Activated CD8-positive, alpha-beta memory T cell treated with anti-CD3 and anti-CD28 coated beads for 36 hours (primary cell): ENCODE data around the gene OTULIN. TPM values are rescaled to one million over a fixed set of nuclear protein-coding genes. Genes with fewer than 3 reads are reported as not detected.

Experiments
- CTCF ChIA-PET: fragments of 350-600 bp; sonication (Branson Sonifier 250); formaldehyde crosslinking; loops from one replicate; lab custom pipeline; 2021; ENCODE audit warnings: antibody characterized with exemption; lab: Charles Lee
- POLR2A ChIA-PET: fragments of 350-600 bp; sonication (Branson Sonifier 250); formaldehyde crosslinking; loops from one replicate; lab custom pipeline; 2021; ENCODE audit warnings: antibody characterized with exemption; lab: Charles Lee
- total RNA-seq, 2 experiments: library from RNA; stranded (reverse); gene quantifications; one replicate each; pipeline ENCODE4 v1.2.3, GENCODE V29; 2021

Gene OTULIN
- total RNA-seq, 2 experiments from 2014 or later = 75.4 to 84.7 TPM

DNA sequence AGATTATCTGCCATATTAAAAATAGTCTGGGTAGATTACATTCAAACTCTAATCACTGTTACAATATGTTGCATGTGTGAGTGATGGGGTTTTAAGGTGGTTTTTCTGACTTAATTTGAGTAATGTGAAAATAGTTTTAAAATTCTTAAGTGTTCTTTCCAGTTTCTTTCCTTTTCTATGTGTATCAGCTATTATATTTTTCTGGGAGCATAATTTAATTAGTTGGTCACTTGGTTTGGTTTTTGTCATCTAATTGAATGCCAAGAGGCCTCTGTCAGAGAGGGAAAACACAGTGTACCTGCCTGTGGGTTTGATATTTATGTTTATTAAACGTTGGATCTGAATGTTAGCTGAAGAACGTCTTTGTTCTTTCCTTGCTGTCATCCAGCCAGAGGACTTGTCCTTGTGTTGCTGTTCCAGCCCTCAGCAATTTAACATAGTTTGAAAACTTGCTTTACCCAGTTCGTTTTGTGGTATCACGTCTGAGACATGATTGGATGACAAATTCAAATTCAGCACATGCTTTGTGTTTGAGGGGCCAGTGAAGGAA, 19.5 kb downstream of the OTULIN start:
- ChIA-PET POLR2A (interaction anchor here (1.1 kb wide), 1 partner anchor 9 kb away, joined by 3 read pairs; no protein-coding TSS in a partner anchor), CTCF (interaction anchor here (1.1 kb wide), 1 partner anchor 102 kb away, joined by 4 read pairs; no protein-coding TSS in a partner anchor)

DNA sequence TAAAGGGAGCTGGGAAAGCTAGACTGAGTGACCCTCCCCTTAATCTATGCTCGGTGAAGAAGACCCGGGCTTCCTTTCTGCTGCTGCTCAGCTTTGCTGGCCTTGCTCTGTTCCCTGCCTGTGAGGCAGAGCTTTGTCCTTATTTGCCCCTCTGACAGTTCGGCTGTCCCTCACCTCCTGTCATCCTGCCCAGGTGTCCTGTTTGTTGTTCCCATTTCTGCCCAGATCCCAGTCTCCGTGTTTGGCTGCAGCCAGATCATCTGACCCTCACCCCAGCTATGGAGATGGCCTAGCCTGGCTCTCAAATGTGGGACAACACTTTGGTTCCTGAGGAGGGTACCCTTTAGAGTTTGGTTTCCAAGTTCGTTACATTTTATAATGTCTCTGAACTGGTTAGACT, 20.2 kb downstream of the OTULIN start:
- ChIA-PET CTCF (interaction anchor here (0.6 to 1.6 kb wide), 5 partner anchors 9 to 315 kb away, joined by 3 to 7 read pairs (median 4); no protein-coding TSS in a partner anchor), POLR2A (interaction anchor here (1.1 kb wide), 1 partner anchor 10 kb away, joined by 3 read pairs; no protein-coding TSS in a partner anchor)

DNA sequence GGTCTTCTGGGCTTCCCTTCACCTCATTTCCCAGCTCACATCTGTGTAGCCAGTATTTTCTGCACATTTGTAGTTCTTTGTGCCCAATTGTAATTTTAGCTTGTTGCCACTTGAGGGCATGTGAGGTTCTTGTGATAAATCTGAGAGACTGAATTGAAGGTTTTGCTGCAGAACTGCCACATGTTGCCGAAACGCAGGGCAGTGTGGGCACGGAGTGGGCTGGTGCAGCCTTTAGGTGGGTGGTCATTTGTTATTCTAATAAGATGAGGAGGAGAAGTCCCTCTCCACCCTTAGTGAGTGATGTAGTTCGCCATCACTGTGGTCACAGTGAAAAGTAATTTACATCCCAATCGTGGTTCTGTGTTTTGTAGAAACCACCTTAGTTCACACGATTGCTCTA, 21.2 kb downstream of the OTULIN start:
- POLR2A ChIA-PET = no interaction called here
- CTCF ChIA-PET = interaction anchor here (0.6 to 1.6 kb wide), 7 partner anchors 10 to 314 kb away, joined by 3 to 7 read pairs (median 4); no protein-coding TSS in a partner anchor

DNA sequence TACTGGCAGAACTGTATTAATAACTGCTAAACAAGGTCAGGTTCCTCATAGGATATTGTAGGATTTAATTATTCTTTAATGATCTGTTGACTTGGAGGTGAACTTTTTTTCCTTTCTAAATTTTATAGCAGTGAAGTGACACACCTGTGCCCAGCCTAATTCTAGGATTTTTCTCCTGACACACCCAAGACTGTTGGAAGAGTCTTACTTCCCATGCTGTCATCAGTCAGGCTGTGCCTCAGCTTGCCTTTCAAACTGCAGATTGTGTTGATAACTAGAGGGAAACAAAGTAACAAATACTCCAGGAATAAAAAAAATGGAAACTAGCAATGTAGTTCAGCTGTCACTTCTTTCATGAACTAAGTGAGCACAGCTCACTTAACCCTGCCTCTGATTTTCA, 22.0 kb downstream of the OTULIN start:
- POLR2A ChIA-PET = interaction anchor here (0.6 kb wide), 1 partner anchor 22 kb away, joined by 3 read pairs; no protein-coding TSS in a partner anchor
- CTCF ChIA-PET = no interaction called here

DNA sequence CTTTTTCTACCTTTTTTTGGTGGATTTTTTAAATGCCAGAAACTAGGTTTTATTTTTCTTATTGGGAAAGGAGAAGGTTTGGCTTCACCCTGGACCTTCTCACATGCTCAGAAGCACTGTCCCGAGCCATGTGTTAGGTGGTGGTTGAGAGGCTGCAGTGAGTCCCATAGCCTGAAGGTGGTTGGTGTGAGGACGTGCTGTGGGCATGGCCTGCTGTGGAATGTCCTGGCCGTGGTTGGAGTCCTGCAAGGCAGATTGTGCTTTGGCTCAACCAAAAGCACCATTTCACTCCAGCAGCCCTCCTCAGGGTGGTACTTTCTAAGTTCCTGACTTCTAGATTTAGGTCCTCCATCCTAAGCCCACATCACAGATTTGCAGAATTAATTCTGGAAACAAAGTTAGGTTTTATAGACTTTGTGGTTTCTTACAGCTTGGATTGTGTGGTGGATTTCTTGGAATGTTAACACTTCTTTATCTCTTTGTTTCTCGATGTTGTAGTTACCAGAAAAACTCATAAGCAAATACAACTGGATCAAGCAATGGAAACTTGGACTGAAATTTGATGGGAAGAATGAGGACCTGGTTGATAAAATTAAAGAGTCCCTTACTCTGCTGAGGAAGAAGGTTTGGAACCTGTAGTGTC, 22.6 kb downstream of the OTULIN start:
- CTCF ChIA-PET = no interaction called here
- POLR2A ChIA-PET = no interaction called here

DNA sequence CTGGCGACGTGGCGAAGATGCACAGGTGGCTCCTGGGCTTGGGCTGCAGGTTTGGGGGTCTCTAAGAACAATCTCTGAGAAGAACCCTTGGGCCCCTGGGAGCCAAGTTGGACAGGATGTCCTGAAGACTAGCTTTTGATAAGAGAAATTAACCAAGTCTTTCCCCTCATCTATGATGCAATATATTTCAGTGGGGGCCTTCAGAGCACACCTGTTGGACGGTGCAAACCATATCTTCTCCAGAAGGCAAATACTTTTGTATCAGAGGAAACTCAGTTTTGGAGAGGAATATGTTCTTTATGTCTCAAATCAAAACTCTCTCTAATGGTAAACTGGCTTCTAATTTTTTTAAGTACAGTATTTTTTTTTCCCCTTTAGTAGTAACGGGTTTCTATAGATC, 28.6 kb downstream of the OTULIN start:
- ChIA-PET CTCF (no interaction called here), POLR2A (no interaction called here)

DNA sequence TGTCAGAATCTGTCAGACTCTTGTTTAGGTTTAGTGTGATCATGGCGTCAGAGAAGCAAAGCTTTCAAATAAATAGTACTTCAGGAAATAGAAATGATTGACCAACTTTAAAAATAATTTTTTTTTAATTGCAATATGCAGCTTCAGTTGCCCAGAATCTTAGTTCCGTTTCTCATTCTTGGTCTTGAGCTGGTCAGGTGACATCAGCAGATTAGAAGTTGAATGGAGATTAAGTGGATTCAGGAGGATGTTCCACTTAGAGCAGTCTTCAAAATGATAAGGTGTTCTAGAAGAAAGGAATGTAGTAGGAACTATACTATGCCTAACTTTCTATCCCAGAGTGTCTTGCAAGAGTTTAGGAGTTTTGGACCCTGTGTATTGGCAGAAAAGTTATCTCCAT, 30.6 kb downstream of the OTULIN start:
- CTCF ChIA-PET = no interaction called here
- POLR2A ChIA-PET = no interaction called here

DNA sequence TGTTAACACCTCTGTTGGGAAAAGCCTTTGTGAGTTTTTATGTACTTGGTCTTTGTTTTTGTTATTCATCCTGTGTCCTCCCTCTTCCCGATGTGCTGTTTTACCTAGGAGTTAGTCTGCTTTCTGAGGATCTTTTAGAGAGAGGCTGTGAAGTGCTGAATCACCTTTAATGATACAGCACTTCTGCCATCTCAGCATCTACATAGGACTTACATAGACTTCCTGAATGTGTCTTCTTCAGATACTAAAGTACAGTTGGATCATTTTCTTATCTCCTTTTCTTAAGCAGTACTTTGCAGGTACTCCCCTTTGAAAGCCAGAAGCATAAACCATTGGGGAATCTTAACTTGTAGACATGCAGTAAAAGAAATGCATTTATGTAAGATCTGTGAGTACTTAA, 31.5 kb downstream of the OTULIN start:
- POLR2A ChIA-PET = no interaction called here
- CTCF ChIA-PET = no interaction called here

DNA sequence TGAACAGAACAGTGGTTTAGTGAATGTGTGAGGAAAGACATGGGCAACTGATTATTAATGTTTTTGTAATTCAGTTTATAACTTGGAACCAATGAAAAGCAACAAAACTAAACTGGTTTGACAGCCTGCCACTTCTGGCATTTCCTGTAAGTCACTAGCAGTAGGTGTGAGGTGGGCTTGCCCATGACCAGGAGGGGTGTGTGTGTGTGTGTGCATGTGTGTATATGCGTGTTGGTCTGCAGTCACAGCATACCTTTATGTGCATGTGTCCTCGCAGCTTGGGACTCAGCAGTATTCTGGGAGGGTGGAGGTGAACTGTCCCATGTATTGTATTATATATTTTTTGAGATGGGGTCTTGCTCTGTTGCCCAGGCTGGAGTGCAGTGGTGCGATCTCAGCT, 32.3 kb downstream of the OTULIN start:
- ChIA-PET CTCF (no interaction called here), POLR2A (no interaction called here)

DNA sequence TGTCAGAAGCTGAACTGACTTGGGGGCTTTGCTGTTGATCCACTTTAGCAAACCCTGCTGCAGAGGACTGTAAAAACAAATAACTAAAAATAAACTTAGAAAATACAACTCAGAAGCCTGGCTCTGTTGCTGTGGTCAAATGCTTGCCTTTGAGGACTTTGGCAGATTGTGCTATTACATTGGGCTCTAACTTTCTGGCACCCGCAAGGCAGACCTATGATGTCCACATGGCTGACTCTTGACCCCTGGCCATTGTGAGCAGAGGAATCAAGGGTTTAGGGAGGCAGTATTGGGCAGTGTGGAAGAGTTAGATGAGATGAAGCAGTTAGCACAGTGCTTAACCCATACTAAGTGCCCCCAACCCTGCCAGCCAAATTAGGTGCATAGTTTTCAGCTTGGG, 34.0 kb downstream of the OTULIN start:
- POLR2A ChIA-PET = no interaction called here
- CTCF ChIA-PET = no interaction called here

DNA sequence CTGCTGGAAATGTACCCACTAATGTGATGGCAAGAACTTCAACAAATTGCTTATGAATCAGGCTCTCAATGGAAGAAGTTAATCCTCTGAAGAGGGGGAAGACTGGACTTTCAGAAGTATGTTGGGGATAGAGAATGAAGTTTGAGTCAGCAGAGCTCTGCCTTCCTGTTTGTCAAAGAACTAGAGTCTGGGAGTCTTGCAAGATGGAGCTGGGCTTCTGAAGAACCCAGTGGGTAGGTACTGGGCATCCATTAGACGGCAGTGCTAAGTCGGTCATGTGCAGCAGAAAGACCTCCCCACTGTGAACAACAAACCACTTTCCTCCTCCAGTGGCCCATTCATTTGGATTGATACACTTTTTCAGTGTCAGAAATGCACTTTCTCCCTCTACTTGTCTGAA, 34.6 kb downstream of the OTULIN start:
- POLR2A ChIA-PET = no interaction called here

DNA sequence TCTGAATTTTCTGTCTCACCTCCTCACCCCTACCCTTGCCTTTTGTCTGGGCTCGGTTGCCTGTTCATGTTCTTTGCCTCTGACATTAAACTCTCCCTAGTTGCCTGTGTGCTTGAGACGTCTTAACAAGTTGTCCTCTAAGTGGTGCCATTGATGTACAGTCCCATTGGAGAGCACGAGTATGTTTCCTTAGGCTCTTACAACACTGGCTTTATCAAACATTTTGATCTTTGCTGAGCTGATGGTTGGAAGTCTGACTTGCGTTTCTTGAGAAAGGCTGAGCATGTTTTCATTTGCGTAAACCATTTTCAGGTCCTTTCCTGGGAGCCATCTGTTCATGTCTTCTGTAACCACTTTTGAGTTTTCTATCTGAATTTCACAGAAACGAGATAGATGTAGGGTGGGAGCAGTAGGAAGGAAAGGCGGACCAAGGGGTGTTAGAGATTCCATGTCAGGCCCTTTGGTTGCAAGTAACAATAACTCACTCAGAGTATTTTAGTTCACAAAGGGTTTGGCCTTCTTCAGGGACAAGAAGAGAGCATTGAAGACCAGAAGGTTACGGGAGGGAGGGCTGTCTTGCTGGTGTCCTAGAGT, 35.4 kb downstream of the OTULIN start:
- CTCF ChIA-PET = no interaction called here
- POLR2A ChIA-PET = no interaction called here

More for the DNA sequence above, 34.6 kb downstream of the OTULIN start:
- CTCF ChIA-PET = no interaction called here

DNA sequence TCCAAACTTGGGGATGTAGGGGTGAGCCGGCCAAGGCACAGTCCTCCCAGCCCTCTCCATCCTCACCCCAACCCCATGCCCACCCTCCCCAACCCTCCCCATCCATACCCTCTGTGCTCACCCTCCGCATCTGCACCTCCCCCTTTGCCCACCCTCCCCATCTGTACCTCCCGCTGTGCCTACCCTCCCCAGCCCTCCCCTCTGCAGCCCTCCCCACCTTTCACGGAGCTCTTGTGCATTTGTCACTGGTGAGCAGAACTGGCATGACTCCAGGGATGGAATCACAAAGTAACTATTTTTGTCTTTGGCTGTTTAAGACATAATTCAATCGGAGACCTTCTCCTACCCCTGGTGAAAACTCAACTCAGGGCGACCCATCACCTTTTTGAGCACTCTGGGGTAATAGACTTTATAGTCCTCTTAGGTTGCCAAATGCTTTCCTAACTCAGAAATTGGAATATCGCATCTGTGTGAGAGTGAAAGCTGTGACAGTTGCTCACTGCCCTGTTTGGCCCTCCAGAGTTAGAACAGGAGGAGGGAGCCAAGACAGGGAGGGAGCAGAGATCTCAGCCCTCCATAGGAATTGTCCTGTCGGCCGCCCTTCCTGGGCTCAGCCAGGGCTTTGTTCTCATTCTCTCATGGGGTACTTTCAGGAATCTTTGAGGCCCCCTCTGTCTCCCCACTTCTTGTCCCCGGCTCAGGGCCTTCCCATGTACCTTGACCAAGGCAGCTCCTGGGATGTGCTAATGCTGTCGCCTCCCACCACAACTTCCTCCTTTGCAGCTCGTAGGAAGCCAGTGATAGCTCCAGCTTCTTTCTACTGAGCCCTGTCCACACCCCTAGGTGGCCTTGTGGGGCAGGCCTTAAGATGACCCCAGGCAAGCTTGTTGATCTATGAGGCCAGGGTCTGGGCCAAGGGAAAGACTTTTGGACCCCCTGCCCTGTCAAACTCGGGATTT, 36.2 kb downstream of the OTULIN start:
- POLR2A ChIA-PET = no interaction called here
- CTCF ChIA-PET = interaction anchor here (1.3 kb wide), 1 partner anchor 11 kb away, joined by 3 read pairs; no protein-coding TSS in a partner anchor

DNA sequence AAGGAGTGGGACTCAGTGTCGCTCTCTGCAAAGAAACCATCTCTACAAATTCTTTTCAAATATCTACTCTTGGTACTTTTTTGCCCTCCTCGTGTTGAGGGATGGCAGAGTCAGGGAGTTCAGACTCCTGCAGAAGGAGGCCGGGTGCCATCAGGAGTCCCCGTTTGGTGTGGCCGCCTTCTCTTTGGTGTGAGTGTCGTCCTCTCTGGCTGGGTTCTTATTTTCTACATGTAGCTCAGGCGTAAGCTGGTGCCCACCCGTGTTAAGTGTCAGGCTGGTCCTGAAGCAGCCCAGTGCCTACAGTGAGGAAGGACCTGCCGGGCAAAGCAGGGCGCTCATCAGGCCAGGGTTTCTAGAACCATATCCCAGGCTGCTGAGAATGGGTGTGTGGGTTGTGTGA, 37.0 kb downstream of the OTULIN start:
- POLR2A ChIA-PET = no interaction called here

DNA sequence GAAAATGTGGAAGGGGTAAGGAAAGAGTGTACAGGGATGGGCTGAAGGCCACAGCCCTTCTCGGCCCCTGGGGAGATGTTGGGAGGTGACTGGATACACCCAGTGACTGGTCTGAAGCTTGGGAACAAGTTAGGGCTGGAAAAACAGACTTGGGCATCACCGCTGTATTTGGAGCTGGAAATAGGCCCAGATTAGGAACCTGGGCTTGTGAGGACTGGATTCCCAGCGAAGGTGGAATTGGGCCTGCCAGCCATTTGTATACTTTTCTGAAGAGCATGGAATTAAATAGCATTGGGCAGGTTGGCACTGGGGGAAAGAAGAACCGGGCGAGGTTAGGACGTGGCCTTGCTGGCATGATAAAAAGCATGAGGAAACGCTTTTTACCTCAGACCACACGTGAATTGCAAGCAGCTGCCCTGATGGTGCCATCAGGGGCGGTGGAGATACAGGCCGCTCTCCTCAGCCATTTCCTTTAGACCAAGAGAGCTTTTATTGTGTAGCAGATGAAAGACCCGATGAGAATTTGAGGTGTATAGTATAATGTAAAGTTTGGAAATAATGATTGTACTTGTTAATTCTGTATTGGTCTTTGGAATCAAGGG, 37.8 kb downstream of the OTULIN start:
- CTCF ChIA-PET = interaction anchor here (1.0 to 1.9 kb wide), 4 partner anchors 13 to 54 kb away, joined by 3 to 10 read pairs (median 4); no protein-coding TSS in a partner anchor
- POLR2A ChIA-PET = interaction anchor here (0.8 kb wide), 1 partner anchor 22 kb away, joined by 3 read pairs; no protein-coding TSS in a partner anchor

More for the DNA sequence above, 37.0 kb downstream of the OTULIN start:
- CTCF ChIA-PET = interaction anchor here (1.3 kb wide), 1 partner anchor 12 kb away, joined by 3 read pairs; no protein-coding TSS in a partner anchor

DNA sequence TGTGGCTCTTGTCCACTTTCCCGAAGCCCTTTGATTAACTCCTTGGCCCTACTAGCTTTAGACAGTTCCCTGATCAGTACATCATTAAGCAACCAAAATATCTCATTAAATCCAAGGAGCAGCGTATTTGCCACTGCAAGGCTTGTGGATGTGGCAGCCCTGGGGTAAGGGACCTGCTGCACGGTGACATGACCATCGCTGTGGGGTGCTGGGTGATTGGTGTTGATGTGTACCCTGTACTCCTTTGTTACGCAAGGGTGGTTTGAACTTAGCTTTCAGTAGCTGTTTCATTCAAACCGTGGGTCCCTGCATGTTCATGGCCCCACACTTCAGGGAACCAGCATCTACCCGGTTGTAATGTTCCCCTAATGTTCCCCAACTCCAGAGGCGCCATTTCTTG, 41.0 kb downstream of the OTULIN start:
- POLR2A ChIA-PET = no interaction called here
- CTCF ChIA-PET = interaction anchor here (0.6 to 1.1 kb wide), 4 partner anchors 11 to 286 kb away, joined by 3 to 4 read pairs (median 4); no protein-coding TSS in a partner anchor

DNA sequence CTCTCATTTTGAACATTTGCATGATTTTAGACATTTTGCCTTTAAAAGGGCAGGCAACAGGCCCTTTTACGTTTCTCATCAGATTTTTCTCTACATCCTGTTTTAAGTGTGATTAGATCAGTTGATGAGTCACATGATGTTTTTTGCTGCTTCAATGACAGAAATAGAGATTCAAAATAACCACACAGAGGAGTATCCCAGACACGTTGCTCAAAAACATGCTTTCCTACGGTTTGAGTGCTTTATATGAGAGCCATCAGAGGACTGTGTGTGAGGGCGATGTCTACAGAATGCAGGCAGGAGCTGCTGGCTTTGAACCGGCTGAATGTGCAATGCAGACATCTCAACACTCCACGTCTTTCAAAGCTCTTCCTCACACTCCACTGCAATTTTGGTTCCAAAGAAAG, 42.1 kb downstream of the OTULIN start:
- ChIA-PET CTCF (interaction anchor here (1.1 kb wide), 1 partner anchor 285 kb away, joined by 3 read pairs; no protein-coding TSS in a partner anchor), POLR2A (no interaction called here)

DNA sequence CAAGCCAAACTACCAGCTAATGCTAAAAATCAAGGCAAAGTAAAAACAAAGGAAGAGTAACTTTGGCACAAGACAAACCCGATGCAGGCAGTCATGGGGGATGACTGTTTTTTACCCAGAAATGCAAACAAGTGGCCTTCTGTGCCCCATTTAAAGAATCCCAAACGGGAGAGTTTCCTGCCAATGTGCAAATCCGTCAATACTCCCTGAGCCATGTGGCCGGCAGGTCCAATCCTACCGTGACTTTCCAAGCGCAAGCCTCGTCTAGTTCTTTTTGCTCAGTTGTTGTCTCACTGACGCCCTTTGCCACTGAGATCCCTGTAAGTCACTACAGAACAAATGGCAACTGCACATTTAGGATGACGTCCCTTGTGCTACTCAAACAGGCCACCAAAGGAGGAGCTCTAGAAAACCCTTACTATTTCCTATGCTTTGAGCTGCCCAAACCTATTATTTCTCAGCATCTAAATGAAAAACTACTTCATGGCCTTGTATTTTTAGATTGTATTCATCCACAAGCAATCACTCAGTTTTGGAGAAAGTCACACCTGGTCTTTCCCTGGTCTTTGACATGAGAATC, 43.4 kb downstream of the OTULIN start:
- CTCF ChIA-PET = interaction anchor here (0.7 to 1.2 kb wide), 3 partner anchors 69 to 295 kb away, joined by 3 to 4 read pairs (median 3); no protein-coding TSS in a partner anchor

More for the DNA sequence above, 43.4 kb downstream of the OTULIN start:
- POLR2A ChIA-PET = interaction anchor here (0.6 kb wide), 2 partner anchors 22 to 163 kb away, joined by 3 to 8 read pairs; partner anchors contain the start of gene ANKH
